Measurements from ENCODE around the gene TYW1B.
"Not testable (repeated sequence)": the region's sequence is repeated elsewhere in the genome, so short reads cannot be mapped to it uniquely, and the experiment has no call there.

- TF ChIP-seq CTCF (IDR thresholded peaks at IDR 0.05); POLR2A (IDR thresholded peaks at IDR 0.05; ENCODE audit: low read depth); POLR2AphosphoS5 (IDR thresholded peaks at IDR 0.05); EP300 (IDR thresholded peaks at IDR 0.05): not testable (repeated sequence)
Measured at GRCh38 chr7:72605863-72606431, 222.1 kb downstream of the TYW1B start.
